ENCODE data around the gene EDN2. TPM values are rescaled to one million over a fixed set of nuclear protein-coding genes. Genes with fewer than 3 reads are reported as not detected.

EDN2 gene
- total RNA-seq, 1 donor from 2014 or later = not detected

- no peak for TF ChIP-seq CTCF (IDR thresholded peaks at IDR 0.05; ENCODE audit: partially characterized antibody, unreplicated experiment)
- Mint-ChIP-seq H3K27ac (ENCODE audit: unreplicated experiment) (no peak overlapping the region), H3K4me1 (ENCODE audit: low read depth, unreplicated experiment) (peaks cover 3% of the 10 kb centered on the region), H3K36me3 (ENCODE audit: unreplicated experiment) (no peaks in the 10 kb centered on the region), H3K4me3 (ENCODE audit: unreplicated experiment) (no peak overlapping the region), H3K9me3 (ENCODE audit: unreplicated experiment) (peaks cover 10% of the 10 kb centered on the region), H3K27me3 (ENCODE audit: unreplicated experiment) (peaks cover 13% of the 10 kb centered on the region)
- no peak for DNase-seq
These were observed 31.7 kb downstream of the EDN2 start for GRCh38 chr1:41452704-41453290.

GRCh38 chr1:41450747-41451285, 33.7 kb downstream of the EDN2 start:
- DNase-seq = no peak
- no peaks in the 10 kb centered on the region for H3K36me3 Mint-ChIP-seq (ENCODE audit: unreplicated experiment)
- no peak overlapping the region for H3K4me3 Mint-ChIP-seq (ENCODE audit: unreplicated experiment)
- peaks cover 9% of the 10 kb centered on the region for H3K9me3 Mint-ChIP-seq (ENCODE audit: unreplicated experiment)
- no peak overlapping the region for H3K27ac Mint-ChIP-seq (ENCODE audit: unreplicated experiment)
- no peak for TF ChIP-seq CTCF (IDR thresholded peaks at IDR 0.05; ENCODE audit: partially characterized antibody, unreplicated experiment)
- H3K4me1 Mint-ChIP-seq (ENCODE audit: low read depth, unreplicated experiment) = peaks cover 3% of the 10 kb centered on the region
- H3K27me3 Mint-ChIP-seq (ENCODE audit: unreplicated experiment) = peaks cover 15% of the 10 kb centered on the region

GRCh38 chr1:41449326-41449921, 35.1 kb downstream of the EDN2 start:
- Mint-ChIP-seq H3K4me1 (ENCODE audit: low read depth, unreplicated experiment) (peaks cover 3% of the 10 kb centered on the region), H3K4me3 (ENCODE audit: unreplicated experiment) (no peak overlapping the region), H3K27me3 (ENCODE audit: unreplicated experiment) (peaks cover 15% of the 10 kb centered on the region), H3K27ac (ENCODE audit: unreplicated experiment) (peak overlapping the region; percentile 45), H3K36me3 (ENCODE audit: unreplicated experiment) (no peaks in the 10 kb centered on the region), H3K9me3 (ENCODE audit: unreplicated experiment) (peaks cover 7% of the 10 kb centered on the region)
- TF ChIP-seq CTCF (IDR thresholded peaks at IDR 0.05; ENCODE audit: partially characterized antibody, unreplicated experiment) = no peak
- no peak for DNase-seq

GRCh38 chr1:41448821-41449220, 35.7 kb downstream of the EDN2 start:
- no peak for DNase-seq
- no peaks in the 10 kb centered on the region for H3K36me3 Mint-ChIP-seq (ENCODE audit: unreplicated experiment)
- no peak overlapping the region for H3K27ac Mint-ChIP-seq (ENCODE audit: unreplicated experiment)
- H3K9me3 Mint-ChIP-seq (ENCODE audit: unreplicated experiment) = peaks cover 7% of the 10 kb centered on the region
- TF ChIP-seq CTCF (IDR thresholded peaks at IDR 0.05; ENCODE audit: partially characterized antibody, unreplicated experiment) = no peak
- peak overlapping the region; percentile 6 for H3K4me3 Mint-ChIP-seq (ENCODE audit: unreplicated experiment)
- peaks cover 3% of the 10 kb centered on the region for H3K4me1 Mint-ChIP-seq (ENCODE audit: low read depth, unreplicated experiment)
- H3K27me3 Mint-ChIP-seq (ENCODE audit: unreplicated experiment) = peaks cover 9% of the 10 kb centered on the region
